Measurements from ENCODE around the gene CAMK1D.

- TF ChIP-seq GATA2 (IDR thresholded peaks at IDR 0.05; ENCODE audit: low read depth, low read length) (no peak), GATA3 (IDR thresholded peaks at IDR 0.05; ENCODE audit: low read depth, low read length) (no peak)
These were observed 11.6 kb upstream of the CAMK1D start for GRCh38 chr10:12337453-12338372.
